ENCODE data around the gene HTATIP2.

HTATIP2 gene

DNA sequence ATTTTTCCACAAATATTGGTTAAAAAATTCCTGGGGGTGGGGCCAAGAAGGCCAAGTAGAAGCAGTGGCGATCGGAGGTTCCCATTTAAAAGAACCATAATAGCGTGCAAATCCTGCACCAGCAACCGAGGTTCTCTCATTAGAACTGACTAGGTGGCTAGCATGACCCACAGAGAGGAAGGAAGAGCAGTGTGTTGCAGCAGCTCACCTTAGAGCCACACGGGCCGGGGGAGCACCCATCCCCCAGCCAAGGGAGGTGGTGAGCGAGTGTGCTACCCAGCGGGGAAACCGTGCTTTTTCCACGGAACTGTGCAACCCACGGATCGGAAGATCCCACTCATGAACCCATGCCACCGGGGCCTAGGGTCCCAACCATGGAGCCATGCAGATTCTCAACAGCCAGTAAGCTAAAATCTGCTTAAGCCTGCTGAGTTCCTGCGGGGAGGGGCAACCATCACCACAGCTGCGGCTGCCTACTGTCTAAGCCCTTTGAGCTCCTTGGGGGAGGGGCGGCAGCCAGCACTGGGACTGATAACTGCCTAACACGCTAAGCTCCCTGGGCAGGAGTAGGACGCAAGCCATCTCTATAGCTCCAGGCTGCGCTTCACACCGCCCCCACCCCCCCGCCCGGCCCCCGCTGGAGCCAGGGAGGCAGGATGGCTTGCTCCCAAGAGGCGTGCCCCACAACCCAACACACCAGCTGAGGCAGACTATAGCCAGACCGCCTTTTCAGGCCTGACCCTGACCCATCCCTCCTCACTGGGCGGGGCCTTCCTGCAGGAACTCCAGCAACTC, 21.0 kb upstream of the HTATIP2 start:
- H3K4me3 ChIP-seq (ENCODE audit: low read length) = no peak overlapping the region
- TF ChIP-seq, protein P1, sequence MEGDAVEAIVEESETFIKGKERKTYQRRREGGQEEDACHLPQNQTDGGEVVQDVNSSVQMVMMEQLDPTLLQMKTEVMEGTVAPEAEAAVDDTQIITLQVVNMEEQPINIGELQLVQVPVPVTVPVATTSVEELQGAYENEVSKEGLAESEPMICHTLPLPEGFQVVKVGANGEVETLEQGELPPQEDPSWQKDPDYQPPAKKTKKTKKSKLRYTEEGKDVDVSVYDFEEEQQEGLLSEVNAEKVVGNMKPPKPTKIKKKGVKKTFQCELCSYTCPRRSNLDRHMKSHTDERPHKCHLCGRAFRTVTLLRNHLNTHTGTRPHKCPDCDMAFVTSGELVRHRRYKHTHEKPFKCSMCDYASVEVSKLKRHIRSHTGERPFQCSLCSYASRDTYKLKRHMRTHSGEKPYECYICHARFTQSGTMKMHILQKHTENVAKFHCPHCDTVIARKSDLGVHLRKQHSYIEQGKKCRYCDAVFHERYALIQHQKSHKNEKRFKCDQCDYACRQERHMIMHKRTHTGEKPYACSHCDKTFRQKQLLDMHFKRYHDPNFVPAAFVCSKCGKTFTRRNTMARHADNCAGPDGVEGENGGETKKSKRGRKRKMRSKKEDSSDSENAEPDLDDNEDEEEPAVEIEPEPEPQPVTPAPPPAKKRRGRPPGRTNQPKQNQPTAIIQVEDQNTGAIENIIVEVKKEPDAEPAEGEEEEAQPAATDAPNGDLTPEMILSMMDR (conservative IDR thresholded peaks at IDR 0.05; ENCODE audit: low read length) = no peak
- DNase-seq (ENCODE audit: low read depth) = no peak

DNA sequence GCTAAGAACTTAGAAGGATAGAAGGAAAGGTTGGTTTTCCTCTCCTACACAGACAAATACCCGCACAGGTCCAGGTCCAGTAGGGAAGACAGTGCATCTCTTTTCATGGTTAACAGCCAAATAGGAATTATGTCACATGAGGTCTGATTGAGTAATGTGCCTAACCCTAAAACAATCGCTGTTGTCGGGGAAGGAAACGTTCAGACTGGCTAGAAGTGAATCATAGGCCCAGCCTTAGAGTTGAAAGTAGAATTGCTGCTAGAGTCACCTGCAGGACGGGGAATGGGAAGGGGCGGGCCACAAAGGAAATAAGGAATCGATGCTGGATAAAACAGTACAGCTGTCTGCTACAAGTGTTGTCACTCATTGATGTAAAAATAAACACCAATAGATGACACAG, 12.4 kb upstream of the HTATIP2 start:
- no peak for DNase-seq (ENCODE audit: low read depth)
- H3K4me3 ChIP-seq (ENCODE audit: low read length) = no peak overlapping the region
- TF ChIP-seq, protein P1 (conservative IDR thresholded peaks at IDR 0.05; ENCODE audit: low read length) = no peak

DNA sequence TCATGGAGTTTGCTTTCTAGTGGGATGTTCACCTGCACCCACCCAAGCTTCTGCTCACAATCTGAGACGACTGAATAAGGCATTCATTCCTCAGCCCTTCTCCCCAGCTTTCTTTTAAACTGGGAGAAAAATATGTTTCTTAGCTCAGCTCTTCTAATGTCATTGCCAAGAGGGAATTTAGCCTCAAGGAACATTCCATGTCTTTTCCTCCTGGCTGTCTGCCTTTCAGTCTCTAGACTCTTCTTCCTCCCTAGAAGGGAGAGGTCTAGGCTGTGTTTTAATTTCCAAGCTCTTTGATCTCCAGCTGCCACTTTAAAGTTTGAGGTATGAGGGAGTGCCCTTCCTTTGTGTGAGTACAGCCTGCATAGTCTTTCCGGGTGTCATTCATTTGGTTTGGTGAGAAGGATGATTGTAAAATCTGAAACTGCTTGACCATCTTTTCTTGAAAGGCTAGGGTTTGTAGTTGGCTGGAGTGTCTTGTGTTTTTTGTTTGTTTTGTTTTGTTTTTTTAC, 11.7 kb upstream of the HTATIP2 start:
- TF ChIP-seq, protein P1 (conservative IDR thresholded peaks at IDR 0.05; ENCODE audit: low read length) = no peak
- no peak for DNase-seq (ENCODE audit: low read depth)
- no peak overlapping the region for H3K4me3 ChIP-seq (ENCODE audit: low read length)

DNA sequence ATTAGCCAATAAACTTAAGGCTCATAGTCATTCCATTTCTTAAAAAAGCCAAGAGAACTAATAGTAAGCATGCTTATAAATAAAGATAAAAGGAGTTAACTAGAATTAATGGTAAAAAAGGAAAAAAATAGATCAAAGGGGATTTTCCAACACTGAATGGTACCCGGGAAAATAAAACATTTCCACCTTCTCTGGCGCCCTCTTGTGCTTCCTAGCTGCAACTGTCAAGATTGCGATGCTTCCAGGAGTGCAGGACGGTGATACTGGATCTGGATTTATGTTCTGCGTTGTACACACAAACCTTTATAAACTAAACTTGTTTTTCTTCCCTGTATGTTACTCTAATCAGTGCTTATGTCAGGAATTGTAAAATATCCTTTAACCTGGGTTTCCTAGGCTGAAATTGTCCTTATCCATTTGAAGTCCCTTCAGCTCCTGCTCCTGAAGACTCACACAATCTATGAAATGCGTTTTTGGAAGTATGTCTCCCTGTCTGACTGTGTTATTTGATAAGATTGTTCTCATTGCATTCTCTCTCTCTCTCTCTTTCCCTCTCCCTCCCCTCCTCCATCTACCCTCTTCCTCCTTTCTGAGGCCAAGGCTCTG, 9.6 kb upstream of the HTATIP2 start:
- TF ChIP-seq, protein P1 (conservative IDR thresholded peaks at IDR 0.05; ENCODE audit: low read length) = peak; percentile 95
- peak; percentile 36 for DNase-seq (ENCODE audit: low read depth)
- H3K4me3 ChIP-seq (ENCODE audit: low read length) = no peak overlapping the region

DNA sequence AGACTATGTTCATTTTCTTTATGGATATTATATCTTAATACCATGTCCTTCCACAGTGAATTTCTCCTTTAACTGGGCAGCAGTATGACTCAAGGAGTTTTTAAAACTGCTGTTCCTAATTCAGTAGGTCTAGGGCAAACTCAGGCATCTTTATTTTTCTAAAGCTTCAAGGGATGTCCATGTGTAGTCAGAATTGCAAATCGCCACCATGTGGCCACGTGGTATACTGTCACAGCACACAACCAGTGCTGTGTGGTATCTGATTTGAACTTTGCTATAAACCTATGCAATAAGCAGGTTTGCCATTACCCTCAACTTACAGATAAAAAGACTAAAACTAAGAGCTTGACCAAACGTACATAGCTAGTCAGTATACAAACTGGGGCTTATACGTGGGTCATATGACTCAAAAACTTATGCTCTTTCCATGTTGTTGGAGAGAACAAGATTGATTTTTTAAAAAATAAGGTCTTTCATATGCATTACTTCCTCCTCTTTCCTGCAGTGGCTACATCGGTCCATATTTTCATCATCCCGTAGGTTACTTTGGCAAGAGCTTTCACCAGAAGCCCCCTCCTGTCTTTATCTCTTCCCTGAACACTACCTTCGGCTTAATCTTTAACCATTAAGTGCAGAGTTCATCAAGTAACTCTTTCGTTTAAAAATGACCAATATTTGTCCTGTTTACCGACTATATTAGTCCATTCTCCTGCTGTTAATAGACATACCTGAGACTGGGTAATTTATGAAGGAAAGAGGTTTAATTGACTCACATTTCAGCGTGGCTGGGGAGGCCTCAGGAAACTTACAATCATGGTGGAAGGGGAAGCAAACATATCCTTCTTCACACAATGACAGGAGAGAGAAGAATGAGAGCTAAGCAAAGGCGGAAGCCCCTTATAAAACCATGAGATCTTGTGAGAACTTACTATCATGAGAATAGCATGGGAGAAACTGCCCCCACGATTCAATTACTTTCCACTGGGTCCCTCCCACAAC, 8.0 kb upstream of the HTATIP2 start:
- H3K4me3 ChIP-seq (ENCODE audit: low read length) = no peak overlapping the region
- peak; percentile 51 for DNase-seq (ENCODE audit: low read depth)
- TF ChIP-seq, protein P1 (conservative IDR thresholded peaks at IDR 0.05; ENCODE audit: low read length) = peak; percentile 77

DNA sequence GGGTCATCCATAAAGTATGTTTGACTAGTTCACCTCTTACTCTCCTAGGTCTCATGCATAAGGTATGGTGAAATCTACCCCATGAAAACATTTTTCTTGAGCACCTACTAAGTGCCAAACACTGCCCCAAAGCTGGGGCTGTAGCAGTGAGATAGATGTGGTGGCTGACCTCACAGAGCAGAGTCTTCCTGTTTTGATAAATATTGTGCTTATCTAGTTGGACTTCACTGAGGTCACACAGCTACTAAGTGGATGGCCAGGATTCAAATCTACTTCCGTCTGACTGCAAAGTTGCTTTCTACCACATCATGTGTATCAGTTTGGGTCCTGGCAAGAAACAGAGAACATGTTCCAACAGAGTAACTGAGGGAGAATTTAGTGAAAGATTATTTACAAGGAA, 6.4 kb upstream of the HTATIP2 start:
- TF ChIP-seq, protein P1 (conservative IDR thresholded peaks at IDR 0.05; ENCODE audit: low read length) = no peak

More for the DNA sequence above, 6.4 kb upstream of the HTATIP2 start:
- H3K4me3 ChIP-seq (ENCODE audit: low read length) = no peak overlapping the region
- no peak for DNase-seq (ENCODE audit: low read depth)
